PFSK-1 (cell line): ENCODE measurements around the gene PKP1.

ENCODE experiments used
- POLR2AphosphoS5 ChIP-seq: IDR thresholded peaks from 2 replicates; pipeline ENCODE4 v1.6.1; 2012; ENCODE audit warnings: low read depth, mild to moderate bottlenecking, control low read depth, low read length, moderate library complexity
- TAF1 ChIP-seq: IDR thresholded peaks from 2 replicates; pipeline ENCODE4 v1.6.1; 2012; ENCODE audit warnings: low read length, control low read depth, borderline replicate concordance; ENCODE audit not compliant: insufficient read depth
- TF ChIP-seq, protein P1 (sequence below), 2 experiments: IDR thresholded peaks; 2 replicates each; pipeline versions ENCODE4 v1.6.1 to v1.8.0; 2011 to 2012; ENCODE audit warnings: low read depth in 2 of 2, low read length in 2 of 2, control low read depth in 1 of 2, inconsistent platforms in 1 of 2, mild to moderate bottlenecking in 1 of 2, moderate library complexity in 1 of 2; ENCODE audit not compliant: insufficient read depth in 1 of 2

DNA sequence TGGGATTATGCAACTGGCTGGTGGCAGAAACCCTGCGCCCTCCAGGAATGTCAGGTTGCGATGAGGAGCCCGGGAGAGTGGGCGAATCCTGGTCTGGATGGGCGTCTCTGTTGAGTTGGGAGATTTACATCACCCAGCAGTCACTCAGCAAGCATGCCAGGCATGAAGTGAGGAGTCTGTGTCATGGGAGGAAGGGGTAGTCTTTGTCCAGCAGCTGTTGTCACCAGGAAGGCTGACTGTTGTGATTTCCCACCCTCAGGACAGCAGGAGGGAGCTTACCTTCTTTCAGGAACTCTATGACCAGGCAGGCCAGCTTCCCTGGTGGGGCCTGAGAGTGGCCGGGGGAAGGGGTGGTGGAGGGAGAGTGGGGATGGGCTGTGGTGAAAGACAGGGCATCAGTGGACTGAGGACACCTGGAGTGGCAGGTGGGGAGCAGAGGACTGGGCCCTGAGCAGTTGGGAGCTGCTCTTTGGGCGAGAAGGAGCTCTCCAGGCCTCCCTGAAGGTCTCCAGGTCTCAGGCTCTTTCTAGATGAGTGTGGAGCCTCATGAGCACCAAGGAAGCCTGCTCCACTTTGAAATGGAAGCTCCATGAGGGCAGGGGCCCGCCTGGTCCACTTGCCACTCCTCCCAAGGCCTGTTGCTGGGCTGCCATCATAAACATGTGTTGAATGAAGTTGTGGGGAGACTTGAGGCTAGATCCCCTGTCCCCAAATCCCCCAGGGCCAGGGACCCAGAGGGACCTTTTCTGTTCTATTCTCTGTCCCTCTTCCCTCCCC is 21.3 kb upstream of the PKP1 start:
- TF ChIP-seq POLR2AphosphoS5 (no peak), TAF1 (no peak)
- TF ChIP-seq, protein P1, sequence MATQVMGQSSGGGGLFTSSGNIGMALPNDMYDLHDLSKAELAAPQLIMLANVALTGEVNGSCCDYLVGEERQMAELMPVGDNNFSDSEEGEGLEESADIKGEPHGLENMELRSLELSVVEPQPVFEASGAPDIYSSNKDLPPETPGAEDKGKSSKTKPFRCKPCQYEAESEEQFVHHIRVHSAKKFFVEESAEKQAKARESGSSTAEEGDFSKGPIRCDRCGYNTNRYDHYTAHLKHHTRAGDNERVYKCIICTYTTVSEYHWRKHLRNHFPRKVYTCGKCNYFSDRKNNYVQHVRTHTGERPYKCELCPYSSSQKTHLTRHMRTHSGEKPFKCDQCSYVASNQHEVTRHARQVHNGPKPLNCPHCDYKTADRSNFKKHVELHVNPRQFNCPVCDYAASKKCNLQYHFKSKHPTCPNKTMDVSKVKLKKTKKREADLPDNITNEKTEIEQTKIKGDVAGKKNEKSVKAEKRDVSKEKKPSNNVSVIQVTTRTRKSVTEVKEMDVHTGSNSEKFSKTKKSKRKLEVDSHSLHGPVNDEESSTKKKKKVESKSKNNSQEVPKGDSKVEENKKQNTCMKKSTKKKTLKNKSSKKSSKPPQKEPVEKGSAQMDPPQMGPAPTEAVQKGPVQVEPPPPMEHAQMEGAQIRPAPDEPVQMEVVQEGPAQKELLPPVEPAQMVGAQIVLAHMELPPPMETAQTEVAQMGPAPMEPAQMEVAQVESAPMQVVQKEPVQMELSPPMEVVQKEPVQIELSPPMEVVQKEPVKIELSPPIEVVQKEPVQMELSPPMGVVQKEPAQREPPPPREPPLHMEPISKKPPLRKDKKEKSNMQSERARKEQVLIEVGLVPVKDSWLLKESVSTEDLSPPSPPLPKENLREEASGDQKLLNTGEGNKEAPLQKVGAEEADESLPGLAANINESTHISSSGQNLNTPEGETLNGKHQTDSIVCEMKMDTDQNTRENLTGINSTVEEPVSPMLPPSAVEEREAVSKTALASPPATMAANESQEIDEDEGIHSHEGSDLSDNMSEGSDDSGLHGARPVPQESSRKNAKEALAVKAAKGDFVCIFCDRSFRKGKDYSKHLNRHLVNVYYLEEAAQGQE (IDR thresholded peaks at IDR 0.05; ENCODE audit: insufficient read depth in 1 of 2, low read depth in 2 of 2, low read length in 2 of 2): no peak
